Gastroesophageal sphincter (tissue), 3 donors: ENCODE results near the gene CCNYL1.

ENCODE experiments used
- POLR2AphosphoS5 ChIP-seq: sonication (generic); formaldehyde crosslinking; IDR thresholded peaks from one replicate; pipeline ENCODE4 v1.6.1; 2017; ENCODE audit warnings: antibody characterized with exemption
- TF ChIP-seq, protein P1 (sequence below), 4 experiments: fragments of 200-600 bp in 2 of 4; fragments of 450-650 bp in 2 of 4; sonication (generic) in 1 of 4; IDR thresholded peaks; one replicate each; pipeline ENCODE4 v1.5.1; 2017 to 2019; ENCODE audit warnings: antibody characterized with exemption in 4 of 4, mild to moderate bottlenecking in 2 of 4, moderate library complexity in 2 of 4

DNA sequence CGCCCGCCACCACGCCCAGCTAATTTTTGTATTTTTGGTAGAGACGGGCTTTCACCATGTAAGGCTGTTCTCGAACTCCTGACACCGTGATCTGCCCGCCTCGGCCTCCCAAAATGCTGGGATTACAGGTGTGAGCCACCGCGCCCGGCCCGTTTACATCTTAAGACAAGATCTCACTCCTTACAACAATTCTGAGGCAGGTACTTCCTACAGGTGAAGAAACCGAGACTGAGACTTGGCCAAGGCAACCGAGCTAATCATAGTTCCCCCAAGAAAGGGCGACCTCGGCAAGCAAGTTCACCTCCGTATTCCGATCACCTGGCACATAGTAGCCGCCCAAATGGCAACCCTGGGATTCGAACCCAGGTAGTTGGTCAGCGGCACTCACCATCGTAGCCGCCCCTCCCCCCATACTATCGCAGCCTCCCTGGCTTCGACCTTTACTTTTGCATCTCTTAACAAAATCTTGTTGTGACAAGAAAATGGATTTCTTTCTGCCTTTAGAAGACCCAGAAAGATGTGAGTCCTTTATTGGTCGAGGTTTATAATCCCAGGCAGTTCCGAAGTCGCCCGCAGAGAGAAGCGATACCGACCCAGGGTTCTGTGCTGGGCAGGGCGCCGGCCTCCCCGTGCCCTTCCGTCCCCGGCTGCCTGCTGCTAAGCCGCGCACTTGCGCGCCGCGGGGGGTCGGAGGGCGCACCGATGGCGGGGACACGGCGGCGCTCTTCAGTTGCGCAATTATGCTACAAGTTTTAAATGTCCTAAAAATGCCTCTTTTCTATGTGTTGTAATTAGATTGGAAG, 59.4 kb downstream of the CCNYL1 start:
- no peak for TF ChIP-seq POLR2AphosphoS5
- TF ChIP-seq, protein P1, sequence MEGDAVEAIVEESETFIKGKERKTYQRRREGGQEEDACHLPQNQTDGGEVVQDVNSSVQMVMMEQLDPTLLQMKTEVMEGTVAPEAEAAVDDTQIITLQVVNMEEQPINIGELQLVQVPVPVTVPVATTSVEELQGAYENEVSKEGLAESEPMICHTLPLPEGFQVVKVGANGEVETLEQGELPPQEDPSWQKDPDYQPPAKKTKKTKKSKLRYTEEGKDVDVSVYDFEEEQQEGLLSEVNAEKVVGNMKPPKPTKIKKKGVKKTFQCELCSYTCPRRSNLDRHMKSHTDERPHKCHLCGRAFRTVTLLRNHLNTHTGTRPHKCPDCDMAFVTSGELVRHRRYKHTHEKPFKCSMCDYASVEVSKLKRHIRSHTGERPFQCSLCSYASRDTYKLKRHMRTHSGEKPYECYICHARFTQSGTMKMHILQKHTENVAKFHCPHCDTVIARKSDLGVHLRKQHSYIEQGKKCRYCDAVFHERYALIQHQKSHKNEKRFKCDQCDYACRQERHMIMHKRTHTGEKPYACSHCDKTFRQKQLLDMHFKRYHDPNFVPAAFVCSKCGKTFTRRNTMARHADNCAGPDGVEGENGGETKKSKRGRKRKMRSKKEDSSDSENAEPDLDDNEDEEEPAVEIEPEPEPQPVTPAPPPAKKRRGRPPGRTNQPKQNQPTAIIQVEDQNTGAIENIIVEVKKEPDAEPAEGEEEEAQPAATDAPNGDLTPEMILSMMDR (IDR thresholded peaks at IDR 0.05), result no peak
